ENCODE results near the gene RPN2. TPM values are rescaled to one million over a fixed set of nuclear protein-coding genes. Genes with fewer than 3 reads are reported as not detected.

Gene RPN2
- total RNA-seq, 1 experiment from 2014 or later: 185 TPM

DNA sequence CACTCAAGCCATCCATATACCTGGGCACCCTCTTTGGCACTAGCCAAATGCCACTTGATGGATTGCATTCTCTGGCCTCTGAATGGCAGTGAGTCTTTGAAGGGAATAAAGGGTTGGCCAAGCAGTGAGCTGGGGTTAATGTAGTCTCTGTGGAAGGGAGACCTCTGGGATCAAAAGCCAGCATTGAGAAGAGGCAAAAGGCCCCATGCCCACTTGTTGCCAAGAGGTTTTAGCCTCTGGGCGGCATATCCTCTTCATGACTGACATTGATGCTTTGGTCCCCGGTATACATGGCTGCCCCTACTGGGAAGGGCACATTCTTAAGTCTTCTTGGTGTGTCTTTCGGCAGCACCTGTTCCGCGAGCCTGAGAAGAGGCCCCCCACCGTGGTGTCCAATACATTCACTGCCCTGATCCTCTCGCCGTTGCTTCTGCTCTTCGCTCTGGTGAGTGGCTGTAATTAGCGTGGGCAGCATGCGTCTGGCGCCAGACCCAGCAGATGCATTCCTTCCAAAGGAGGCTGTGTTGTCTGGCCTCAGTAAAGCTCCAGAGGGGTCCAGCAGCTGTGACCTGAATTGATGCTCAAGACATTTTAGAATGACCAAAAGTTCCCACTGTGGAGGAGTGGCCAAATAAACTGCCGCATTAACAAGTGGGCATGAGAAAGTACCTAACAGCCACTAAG lies 53.0 kb downstream of the RPN2 start:
- H4K20me1 ChIP-seq (ENCODE audit: insufficient read depth): peaks cover 5% of the 10 kb centered on the region
- POLR2A ChIA-PET (ENCODE audit: unreplicated experiment): no interaction called here
- H3K27me3 ChIP-seq (ENCODE audit: insufficient read depth, low read depth): no peaks in the 10 kb centered on the region
- H2AFZ ChIP-seq: no peak overlapping the region
- no peak overlapping the region for H3K4me3 ChIP-seq
- no peaks in the 10 kb centered on the region for H3F3A ChIP-seq (ENCODE audit: insufficient read depth, low read depth)
- intact Hi-C loops (cut with micrococcal nuclease; ENCODE audit: unreplicated experiment): no loop called here
- H3K79me2 ChIP-seq (ENCODE audit: low read depth): no peaks in the 10 kb centered on the region
- H3K9me3 ChIP-seq (ENCODE audit: insufficient read depth, low read depth): no peaks in the 10 kb centered on the region
- no TSS peak for BruUV-seq (replicated peaks)
- no peaks in the 10 kb centered on the region for H3K9me2 ChIP-seq (ENCODE audit: insufficient read depth)
- no peak overlapping the region for H3K27ac ChIP-seq
- CTCF ChIA-PET: no interaction called here
- TF ChIP-seq, protein P1, sequence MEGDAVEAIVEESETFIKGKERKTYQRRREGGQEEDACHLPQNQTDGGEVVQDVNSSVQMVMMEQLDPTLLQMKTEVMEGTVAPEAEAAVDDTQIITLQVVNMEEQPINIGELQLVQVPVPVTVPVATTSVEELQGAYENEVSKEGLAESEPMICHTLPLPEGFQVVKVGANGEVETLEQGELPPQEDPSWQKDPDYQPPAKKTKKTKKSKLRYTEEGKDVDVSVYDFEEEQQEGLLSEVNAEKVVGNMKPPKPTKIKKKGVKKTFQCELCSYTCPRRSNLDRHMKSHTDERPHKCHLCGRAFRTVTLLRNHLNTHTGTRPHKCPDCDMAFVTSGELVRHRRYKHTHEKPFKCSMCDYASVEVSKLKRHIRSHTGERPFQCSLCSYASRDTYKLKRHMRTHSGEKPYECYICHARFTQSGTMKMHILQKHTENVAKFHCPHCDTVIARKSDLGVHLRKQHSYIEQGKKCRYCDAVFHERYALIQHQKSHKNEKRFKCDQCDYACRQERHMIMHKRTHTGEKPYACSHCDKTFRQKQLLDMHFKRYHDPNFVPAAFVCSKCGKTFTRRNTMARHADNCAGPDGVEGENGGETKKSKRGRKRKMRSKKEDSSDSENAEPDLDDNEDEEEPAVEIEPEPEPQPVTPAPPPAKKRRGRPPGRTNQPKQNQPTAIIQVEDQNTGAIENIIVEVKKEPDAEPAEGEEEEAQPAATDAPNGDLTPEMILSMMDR (conservative IDR thresholded peaks at IDR 0.05): no peak
- H3K4me2 ChIP-seq: no peak overlapping the region
- no peaks in the 10 kb centered on the region for H3K4me1 ChIP-seq (replicated peaks; ENCODE audit: insufficient read depth)
- H3K36me3 ChIP-seq (ENCODE audit: low read depth): peaks cover 44% of the 10 kb centered on the region
- no peak for DNase-seq

DNA sequence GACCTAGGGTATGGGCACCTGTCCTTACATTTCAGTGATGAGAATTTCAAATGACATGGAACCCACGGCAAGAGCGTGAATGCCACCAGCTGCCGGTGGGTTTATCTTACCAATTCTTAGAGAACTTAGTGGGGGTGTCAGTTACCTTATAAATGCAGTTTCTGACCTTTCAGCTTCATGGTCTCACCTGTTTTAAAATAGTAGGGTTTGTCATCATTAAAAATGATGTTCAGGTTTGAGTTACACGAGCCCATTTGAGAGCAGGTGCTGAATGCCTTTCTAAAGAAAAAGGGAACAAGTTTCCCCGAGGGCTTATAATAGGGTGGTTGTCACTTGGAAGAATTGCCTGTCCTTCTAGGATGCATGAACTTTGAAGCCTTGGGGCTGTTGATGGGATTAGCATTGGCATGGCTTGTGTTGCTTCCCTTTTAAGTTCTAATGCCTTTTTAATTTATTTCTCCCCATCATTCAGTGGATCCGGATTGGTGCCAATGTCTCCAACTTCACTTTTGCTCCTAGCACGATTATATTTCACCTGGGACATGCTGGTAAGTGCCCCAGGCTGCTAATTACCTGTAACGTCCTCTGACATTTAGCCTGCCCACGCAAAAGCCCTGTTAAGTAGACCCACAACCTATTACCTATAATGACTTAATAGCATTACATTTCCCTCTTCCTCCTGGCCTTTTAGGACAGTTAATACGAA lies 54.6 kb downstream of the RPN2 start:
- Histone ChIP-seq H3K36me3 (ENCODE audit: low read depth) (peaks cover 45% of the 10 kb centered on the region), H4K20me1 (ENCODE audit: insufficient read depth) (no peaks in the 10 kb centered on the region; the same call in 1 of the 2 replicates), H3K9me2 (ENCODE audit: insufficient read depth) (no peaks in the 10 kb centered on the region), H3K27ac (no peak overlapping the region), H3K79me2 (ENCODE audit: low read depth) (no peaks in the 10 kb centered on the region), H3F3A (ENCODE audit: insufficient read depth, low read depth) (no peaks in the 10 kb centered on the region), H3K27me3 (ENCODE audit: insufficient read depth, low read depth) (no peaks in the 10 kb centered on the region), H3K9me3 (ENCODE audit: insufficient read depth, low read depth) (no peaks in the 10 kb centered on the region), H3K4me3 (no peak overlapping the region), H2AFZ (no peak overlapping the region), H3K4me2 (no peak overlapping the region), H3K4me1 (replicated peaks; ENCODE audit: insufficient read depth) (no peaks in the 10 kb centered on the region)
- no peak for TF ChIP-seq EZH2 (IDR thresholded peaks at IDR 0.05; ENCODE audit: low read depth)
- TF ChIP-seq, protein P1 (conservative IDR thresholded peaks at IDR 0.05): no peak
- intact Hi-C loops (cut with micrococcal nuclease; ENCODE audit: unreplicated experiment): no loop called here
- no peak for DNase-seq
- ChIA-PET CTCF (no interaction called here), POLR2A (ENCODE audit: unreplicated experiment) (no interaction called here)
- no TSS peak for BruUV-seq (replicated peaks)

DNA sequence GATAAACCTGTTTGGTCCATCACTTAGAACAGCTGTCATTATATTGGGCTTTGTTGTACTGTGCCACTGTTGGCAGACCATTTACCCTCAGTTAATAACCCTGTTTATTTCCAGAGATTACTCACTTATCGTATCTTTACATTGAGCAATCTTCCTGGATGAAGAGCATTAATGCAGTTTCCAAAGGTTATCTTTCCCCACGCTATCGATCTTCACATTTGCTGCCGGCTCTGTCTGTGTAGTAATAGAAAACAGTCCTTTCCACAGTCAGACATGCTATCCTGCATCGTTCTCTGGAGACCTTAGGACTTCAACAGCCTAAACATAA lies 55.1 kb downstream of the RPN2 start:
- no peak for DNase-seq
- Histone ChIP-seq H3K4me2 (no peak overlapping the region), H3K27ac (no peak overlapping the region), H3F3A (ENCODE audit: insufficient read depth, low read depth) (no peaks in the 10 kb centered on the region), H3K79me2 (ENCODE audit: low read depth) (no peaks in the 10 kb centered on the region), H3K9me2 (ENCODE audit: insufficient read depth) (no peaks in the 10 kb centered on the region), H3K9me3 (ENCODE audit: insufficient read depth, low read depth) (no peaks in the 10 kb centered on the region), H4K20me1 (ENCODE audit: insufficient read depth) (no peaks in the 10 kb centered on the region; the same call in 1 of the 2 replicates), H3K36me3 (ENCODE audit: low read depth) (peaks cover 45% of the 10 kb centered on the region), H2AFZ (no peak overlapping the region), H3K4me3 (no peak overlapping the region), H3K27me3 (ENCODE audit: insufficient read depth, low read depth) (no peaks in the 10 kb centered on the region), H3K4me1 (replicated peaks; ENCODE audit: insufficient read depth) (no peaks in the 10 kb centered on the region)
- TF ChIP-seq EZH2 (IDR thresholded peaks at IDR 0.05; ENCODE audit: low read depth): no peak
- intact Hi-C loops (cut with micrococcal nuclease; ENCODE audit: unreplicated experiment): no loop called here
- BruUV-seq (replicated peaks): no TSS peak
- ChIA-PET CTCF (no interaction called here), POLR2A (ENCODE audit: unreplicated experiment) (no interaction called here)
